ENCODE measurements around the gene OR6A2. TPM values are rescaled to one million over a fixed set of nuclear protein-coding genes. Genes with fewer than 3 reads are reported as not detected.

OR6A2 gene
- total RNA-seq, 1 donor from 2014 or later = 0.32 TPM

GRCh38 chr11:6746626-6747025, 52.9 kb downstream of the OR6A2 start:
- Mint-ChIP-seq H3K9me3 (no peaks in the 10 kb centered on the region), H3K4me1 (ENCODE audit: low read depth) (peaks cover 22% of the 10 kb centered on the region), H3K27ac (no peak overlapping the region), H3K36me3 (ENCODE audit: low read depth) (peaks cover 16% of the 10 kb centered on the region), H3K4me3 (ENCODE audit: low read depth) (no peak overlapping the region), H3K27me3 (ENCODE audit: low read depth) (no peaks in the 10 kb centered on the region)
- intact Hi-C loops (cut with micrococcal nuclease) = loop anchor here (2.0 to 5.0 kb wide), 3 partner anchors 64 to 181 kb away; partner anchors contain the start of genes MRPL17 and ZNF215
- no peak for DNase-seq (ENCODE audit: low spot score)

GRCh38 chr11:6746086-6746618, 53.3 kb downstream of the OR6A2 start:
- Mint-ChIP-seq H3K27ac (no peak overlapping the region), H3K4me3 (ENCODE audit: low read depth) (no peak overlapping the region), H3K27me3 (ENCODE audit: low read depth) (no peaks in the 10 kb centered on the region), H3K36me3 (ENCODE audit: low read depth) (peaks cover 17% of the 10 kb centered on the region), H3K4me1 (ENCODE audit: low read depth) (peaks cover 24% of the 10 kb centered on the region), H3K9me3 (no peaks in the 10 kb centered on the region)
- peak; percentile 49 for DNase-seq (ENCODE audit: low spot score)
- intact Hi-C loops (cut with micrococcal nuclease) = loop anchor here (2.0 to 5.0 kb wide), 3 partner anchors 64 to 181 kb away; partner anchors contain the start of genes MRPL17 and ZNF215

GRCh38 chr11:6745465-6746015, 53.9 kb downstream of the OR6A2 start:
- Mint-ChIP-seq H3K36me3 (ENCODE audit: low read depth) (peaks cover 21% of the 10 kb centered on the region), H3K4me3 (ENCODE audit: low read depth) (no peak overlapping the region), H3K27ac (no peak overlapping the region), H3K4me1 (ENCODE audit: low read depth) (peaks cover 27% of the 10 kb centered on the region), H3K27me3 (ENCODE audit: low read depth) (no peaks in the 10 kb centered on the region), H3K9me3 (no peaks in the 10 kb centered on the region)
- intact Hi-C loops (cut with micrococcal nuclease) = loop anchor here (2.0 to 5.0 kb wide), 3 partner anchors 63 to 182 kb away; partner anchors contain the start of genes MRPL17 and ZNF215
- DNase-seq (ENCODE audit: low spot score) = no peak

GRCh38 chr11:6745018-6745417, 54.5 kb downstream of the OR6A2 start:
- intact Hi-C loops (cut with micrococcal nuclease) = loop anchor here (5.0 kb wide), 2 partner anchors 63 to 182 kb away; partner anchors contain the start of genes MRPL17 and ZNF215
- Mint-ChIP-seq H3K27ac (no peak overlapping the region), H3K4me1 (ENCODE audit: low read depth) (peaks cover 27% of the 10 kb centered on the region)

GRCh38 chr11:6742260-6742659, 57.2 kb downstream of the OR6A2 start:
- Mint-ChIP-seq H3K27me3 (ENCODE audit: low read depth) (no peaks in the 10 kb centered on the region), H3K36me3 (ENCODE audit: low read depth) (peaks cover 39% of the 10 kb centered on the region), H3K4me1 (ENCODE audit: low read depth) (peaks cover 44% of the 10 kb centered on the region), H3K4me3 (ENCODE audit: low read depth) (peak overlapping the region; percentile 77), H3K27ac (peak overlapping the region; percentile 54), H3K9me3 (no peaks in the 10 kb centered on the region)
- intact Hi-C loops (cut with micrococcal nuclease) = loop anchor here (1.0 to 5.0 kb wide), 2 partner anchors 15 to 115 kb away; no protein-coding TSS in a partner anchor
- DNase-seq (ENCODE audit: low spot score) = no peak

More at GRCh38 chr11:6745018-6745417, 54.5 kb downstream of the OR6A2 start:
- Mint-ChIP-seq H3K27me3 (ENCODE audit: low read depth) (no peaks in the 10 kb centered on the region), H3K36me3 (ENCODE audit: low read depth) (peaks cover 21% of the 10 kb centered on the region), H3K9me3 (no peaks in the 10 kb centered on the region), H3K4me3 (ENCODE audit: low read depth) (no peak overlapping the region)
- no peak for DNase-seq (ENCODE audit: low spot score)

Other genes with a start within 250 kb of the OR6A2 start
- gene RRP8, start 196.1 kb downstream of the OR6A2 start, total RNA-seq = 29.4 and 30.1 TPM in 2 replicates
- gene ILK, start 195.9 kb downstream of the OR6A2 start, total RNA-seq = 99.5 and 105 TPM in 2 replicates
- 134 and 142 TPM in 2 replicates for gene TAF10, start 187.5 kb downstream of the OR6A2 start, total RNA-seq
- 36.2 and 39.1 TPM in 2 replicates for gene TPP1, start 180.3 kb downstream of the OR6A2 start, total RNA-seq
- gene DCHS1, start 143.9 kb downstream of the OR6A2 start, total RNA-seq = 0.51 and 0.57 TPM in 2 replicates
- gene MRPL17, start 116.3 kb downstream of the OR6A2 start, total RNA-seq = 103 and 108 TPM in 2 replicates
- gene OR2AG2, start 27.7 kb downstream of the OR6A2 start, total RNA-seq = 0.34 and 0.60 TPM in 2 replicates
- gene OR2AG1, start 16.7 kb downstream of the OR6A2 start, total RNA-seq = not detected in 2 replicates
- not detected in 2 replicates for gene OR10A5, start 46.0 kb upstream of the OR6A2 start, total RNA-seq
- 0.02 TPM in 1 of 2 replicates, not detected in the other for gene OR10A2, start 63.4 kb upstream of the OR6A2 start, total RNA-seq
- gene OR10A4, start 76.9 kb upstream of the OR6A2 start, total RNA-seq = not detected in 2 replicates
- gene OR2D2, start 92.8 kb upstream of the OR6A2 start, total RNA-seq = 0.94 and 1.4 TPM in 2 replicates
- not detected in 2 replicates for gene OR2D3, start 121.3 kb upstream of the OR6A2 start, total RNA-seq
- gene ZNF215, start 126.7 kb upstream of the OR6A2 start, total RNA-seq = 5.1 and 6.7 TPM in 2 replicates
- gene ZNF214, start 220.7 kb upstream of the OR6A2 start, total RNA-seq = not detected in 2 replicates
- 0.28 and 0.39 TPM in 2 replicates for gene NLRP14, start 220.8 kb upstream of the OR6A2 start, total RNA-seq